Loucy (cell line): ENCODE data around the gene FEM1B.

ENCODE experiments used
- H2AFZ ChIP-seq: fragments of 200-600 bp; sonication (generic); 2 replicates; pipeline ENCODE4 v1.6.0; 2016; ENCODE audit warnings: antibody characterized with exemption, mild to moderate bottlenecking, low read length, moderate library complexity
- H3F3A ChIP-seq: fragments of 200-600 bp; 2 replicates; pipeline ENCODE4 v1.6.0; 2016; ENCODE audit warnings: antibody characterized with exemption, low read depth, mild to moderate bottlenecking
- H3K27me3 ChIP-seq: fragments of 200-600 bp; sonication (generic); 2 replicates; pipeline ENCODE4 v1.6.1; 2014; ENCODE audit warnings: low read length, mild to moderate bottlenecking; ENCODE audit not compliant: insufficient read depth, poor library complexity, severe bottlenecking
- H3K36me3 ChIP-seq: fragments of 200-600 bp; sonication (generic); 2 replicates; pipeline ENCODE4 v1.6.1; 2016; ENCODE audit warnings: low read length; ENCODE audit not compliant: insufficient read depth
- H3K4me1 ChIP-seq: fragments of 200-600 bp; sonication (generic); 2 replicates; pipeline ENCODE4 v1.5.1; 2014; ENCODE audit warnings: low read length, mild to moderate bottlenecking; ENCODE audit not compliant: insufficient read depth, poor library complexity, severe bottlenecking
- H3K4me2 ChIP-seq: fragments of 200-600 bp; sonication (generic); 2 replicates; pipeline ENCODE4 v1.6.0; 2014; ENCODE audit warnings: antibody characterized with exemption, low read length, low read depth, mild to moderate bottlenecking; ENCODE audit not compliant: poor library complexity, severe bottlenecking
- H3K4me3 ChIP-seq: fragments of 200-600 bp; sonication (generic); 2 replicates; pipeline ENCODE4 v1.5.1; 2014; ENCODE audit warnings: low read length, mild to moderate bottlenecking, mixed read lengths; ENCODE audit not compliant: poor library complexity, severe bottlenecking
- H3K79me2 ChIP-seq: fragments of 200-600 bp; sonication (generic); 2 replicates; pipeline ENCODE4 v1.6.1; 2014; ENCODE audit warnings: low read length; ENCODE audit not compliant: insufficient read depth
- H3K9ac ChIP-seq: fragments of 200-600 bp; sonication (generic); 2 replicates; pipeline ENCODE4 v1.6.0; 2014; ENCODE audit warnings: mild to moderate bottlenecking, low read depth, low read length, moderate library complexity; ENCODE audit not compliant: poor library complexity, severe bottlenecking
- H3K9me2 ChIP-seq: fragments of 200-600 bp; sonication (generic); replicated peaks from 2 replicates; pipeline ENCODE4 v1.6.1; 2016; ENCODE audit warnings: low read depth, low read length, mixed read lengths
- H3K9me3 ChIP-seq: fragments of 200-600 bp; sonication (generic); 2 replicates; pipeline ENCODE4 v1.6.1; 2014; ENCODE audit warnings: mild to moderate bottlenecking, antibody characterized with exemption, low read length, low read depth; ENCODE audit not compliant: insufficient read depth
- H4K20me1 ChIP-seq: fragments of 200-600 bp; sonication (generic); 2 replicates; pipeline ENCODE4 v1.6.0; 2014; ENCODE audit warnings: antibody characterized with exemption, low read length, mild to moderate bottlenecking; ENCODE audit not compliant: insufficient read depth, poor library complexity, severe bottlenecking
- EZH2phosphoT487 ChIP-seq: fragments of 200-600 bp; IDR thresholded peaks from 2 replicates; pipeline ENCODE4 v1.6.1; 2018; ENCODE audit warnings: antibody characterized with exemption, mild to moderate bottlenecking, moderate library complexity, borderline replicate concordance
- TF ChIP-seq, protein P1 (sequence below): fragments of 200-600 bp; sonication (generic); conservative IDR thresholded peaks from 2 replicates; pipeline ENCODE4 v1.5.1; 2014; ENCODE audit warnings: mild to moderate bottlenecking, antibody characterized with exemption, low read length

FEM1B gene

DNA sequence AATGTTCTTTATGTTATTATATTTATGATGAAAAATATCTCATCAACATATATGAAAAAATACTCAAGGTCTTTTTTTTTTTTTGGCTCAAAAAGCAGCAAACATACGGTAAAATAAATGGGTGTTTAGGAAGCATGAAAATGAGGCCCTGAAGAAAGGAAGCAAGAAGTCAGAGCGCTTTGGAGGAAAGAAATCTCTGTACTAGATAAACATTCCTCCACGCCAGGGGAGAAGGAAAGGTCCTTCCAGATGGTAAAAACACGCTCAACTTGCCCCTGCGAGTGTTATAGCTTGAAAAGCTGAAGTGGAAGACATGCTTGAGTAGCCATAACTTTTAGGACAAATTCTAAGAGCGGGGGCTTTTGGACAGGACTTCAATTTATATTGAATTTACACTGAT lies 52.9 kb downstream of the FEM1B start:
- Histone ChIP-seq H3K4me1 (peaks cover 23% of the 10 kb centered on the region), H3K4me3 (no peak overlapping the region)

DNA sequence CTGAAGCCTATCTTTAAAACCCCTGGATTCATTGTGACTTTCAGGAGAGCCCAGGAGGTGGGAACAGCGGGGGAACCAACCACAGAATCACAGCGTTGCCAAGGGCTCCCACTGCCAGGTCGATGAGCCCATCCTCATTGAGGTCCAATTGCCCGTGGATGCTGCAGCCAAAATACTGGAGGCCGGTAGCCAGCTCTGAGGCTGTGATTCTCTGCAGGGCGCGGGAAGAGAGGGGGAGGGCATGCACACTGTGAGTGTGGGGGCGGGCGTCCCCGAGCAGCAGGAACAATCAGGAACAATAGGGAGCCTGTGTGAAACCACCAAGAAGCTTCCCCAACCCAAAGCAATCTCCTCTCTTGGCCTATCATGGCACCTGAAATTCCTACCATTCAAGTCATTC lies 53.4 kb downstream of the FEM1B start:
- H3F3A ChIP-seq, result no peaks in the 10 kb centered on the region
- H2AFZ ChIP-seq, result no peak overlapping the region
- TF ChIP-seq, protein P1, sequence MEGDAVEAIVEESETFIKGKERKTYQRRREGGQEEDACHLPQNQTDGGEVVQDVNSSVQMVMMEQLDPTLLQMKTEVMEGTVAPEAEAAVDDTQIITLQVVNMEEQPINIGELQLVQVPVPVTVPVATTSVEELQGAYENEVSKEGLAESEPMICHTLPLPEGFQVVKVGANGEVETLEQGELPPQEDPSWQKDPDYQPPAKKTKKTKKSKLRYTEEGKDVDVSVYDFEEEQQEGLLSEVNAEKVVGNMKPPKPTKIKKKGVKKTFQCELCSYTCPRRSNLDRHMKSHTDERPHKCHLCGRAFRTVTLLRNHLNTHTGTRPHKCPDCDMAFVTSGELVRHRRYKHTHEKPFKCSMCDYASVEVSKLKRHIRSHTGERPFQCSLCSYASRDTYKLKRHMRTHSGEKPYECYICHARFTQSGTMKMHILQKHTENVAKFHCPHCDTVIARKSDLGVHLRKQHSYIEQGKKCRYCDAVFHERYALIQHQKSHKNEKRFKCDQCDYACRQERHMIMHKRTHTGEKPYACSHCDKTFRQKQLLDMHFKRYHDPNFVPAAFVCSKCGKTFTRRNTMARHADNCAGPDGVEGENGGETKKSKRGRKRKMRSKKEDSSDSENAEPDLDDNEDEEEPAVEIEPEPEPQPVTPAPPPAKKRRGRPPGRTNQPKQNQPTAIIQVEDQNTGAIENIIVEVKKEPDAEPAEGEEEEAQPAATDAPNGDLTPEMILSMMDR, result no peak
- TF ChIP-seq EZH2phosphoT487, result no peak
- H3K27me3 ChIP-seq, result no peaks in the 10 kb centered on the region
- H3K9me3 ChIP-seq, result no peaks in the 10 kb centered on the region
- no peaks in the 10 kb centered on the region for H4K20me1 ChIP-seq
- no peak overlapping the region for H3K9ac ChIP-seq
- peaks cover 23% of the 10 kb centered on the region for H3K4me1 ChIP-seq
- H3K79me2 ChIP-seq, result no peaks in the 10 kb centered on the region
- H3K4me2 ChIP-seq, result no peak overlapping the region
- H3K36me3 ChIP-seq, result no peaks in the 10 kb centered on the region
- H3K4me3 ChIP-seq, result no peak overlapping the region
- no peaks in the 10 kb centered on the region for H3K9me2 ChIP-seq

More for the DNA sequence above, 52.9 kb downstream of the FEM1B start:
- H2AFZ ChIP-seq, result no peak overlapping the region
- no peaks in the 10 kb centered on the region for H3K79me2 ChIP-seq
- H3K36me3 ChIP-seq, result no peaks in the 10 kb centered on the region
- no peak overlapping the region for H3K4me2 ChIP-seq
- no peaks in the 10 kb centered on the region for H3F3A ChIP-seq
- H3K9ac ChIP-seq, result no peak overlapping the region
- no peaks in the 10 kb centered on the region for H3K27me3 ChIP-seq
- H4K20me1 ChIP-seq, result no peaks in the 10 kb centered on the region
- H3K9me3 ChIP-seq, result no peaks in the 10 kb centered on the region
- TF ChIP-seq EZH2phosphoT487, result no peak
- TF ChIP-seq, protein P1, result no peak
- H3K9me2 ChIP-seq, result no peaks in the 10 kb centered on the region

DNA sequence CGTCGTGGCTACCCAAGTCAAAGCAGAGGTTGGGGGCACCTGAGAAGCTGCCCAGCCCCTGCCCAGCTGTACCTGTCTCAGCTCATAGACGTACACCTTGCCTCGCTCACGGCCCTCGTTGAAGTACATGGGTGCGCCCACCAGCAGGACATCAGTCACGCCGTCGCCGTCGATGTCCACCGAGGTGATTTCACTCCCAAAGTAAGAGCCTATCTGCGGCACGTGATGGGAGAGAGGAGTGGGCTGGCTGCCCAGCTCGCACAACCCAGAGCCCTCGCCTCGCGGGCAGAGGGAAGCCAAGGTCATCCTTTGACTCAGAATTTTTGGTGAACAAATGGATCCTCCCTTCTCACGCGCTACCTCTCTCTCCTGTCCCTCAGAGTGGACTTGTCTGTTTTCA lies 54.7 kb downstream of the FEM1B start:
- Histone ChIP-seq H3K79me2 (no peaks in the 10 kb centered on the region), H3K4me1 (peaks cover 12% of the 10 kb centered on the region), H4K20me1 (no peaks in the 10 kb centered on the region), H3K9me2 (no peaks in the 10 kb centered on the region), H3K4me3 (no peak overlapping the region), H3K9ac (no peak overlapping the region), H3K9me3 (no peaks in the 10 kb centered on the region), H3K27me3 (no peaks in the 10 kb centered on the region), H3K4me2 (no peak overlapping the region), H2AFZ (no peak overlapping the region), H3F3A (no peaks in the 10 kb centered on the region), H3K36me3 (no peaks in the 10 kb centered on the region)
- TF ChIP-seq, protein P1, result no peak
- no peak for TF ChIP-seq EZH2phosphoT487
